ENCODE measurements around the gene KISS1. TPM values are rescaled to one million over a fixed set of nuclear protein-coding genes. Genes with fewer than 3 reads are reported as not detected.

The KISS1 gene
- total RNA-seq, 1 donor from 2014 or later = not detected

DNA sequence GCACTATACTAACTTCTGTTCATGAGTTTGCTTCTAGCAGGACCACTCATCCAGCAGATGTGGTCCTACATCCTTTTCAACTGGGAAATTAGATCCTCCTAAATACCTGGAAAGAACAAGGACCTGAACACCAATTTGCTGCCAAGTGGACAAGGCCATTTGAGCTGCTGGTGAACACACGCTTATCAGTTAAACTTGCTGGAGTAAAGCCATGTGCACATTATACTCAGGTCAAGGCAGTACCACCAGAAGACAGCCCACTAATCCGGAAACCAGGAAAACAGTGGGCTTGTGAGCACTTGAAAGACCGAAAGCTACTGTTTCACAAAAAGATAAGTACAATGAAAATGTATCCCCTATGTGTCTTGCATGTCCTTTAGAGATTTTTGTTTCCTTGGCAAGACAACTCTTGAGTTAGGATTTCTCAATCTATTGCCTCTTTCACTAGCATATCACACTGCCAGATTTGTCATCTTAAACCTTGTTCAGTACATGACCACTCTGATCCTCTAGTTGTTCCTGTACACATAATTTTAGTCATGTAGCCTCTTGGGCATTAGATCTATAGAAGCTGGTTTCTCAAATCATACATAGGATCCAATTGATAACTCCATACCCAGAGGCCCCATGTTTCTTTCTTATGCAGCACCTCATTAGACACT, 25.7 kb downstream of the KISS1 start:
- no peak for TF ChIP-seq CTCF (IDR thresholded peaks at IDR 0.05)
- Histone ChIP-seq H3K9me3 (peaks cover 3 to 25% of the 10 kb centered on the region in 2 donors), H3K27me3 (no peaks in the 10 kb centered on the region)

GRCh38 chr1:204169858-204170257, 26.4 kb downstream of the KISS1 start:
- intact Hi-C loops (cut with DNase I) = no loop called here

More for the DNA sequence above, 25.7 kb downstream of the KISS1 start:
- Histone ChIP-seq H3K4me1 (no peaks in the 10 kb centered on the region), H3K36me3 (no peaks in the 10 kb centered on the region), H3K27ac (no peak overlapping the region), H3K4me3 (no peak overlapping the region)
- DNase-seq (ENCODE audit: low spot score in 2 of 2) = no peak
- intact Hi-C loops (cut with DNase I) = no loop called here

GRCh38 chr1:204167730-204168129, 28.6 kb downstream of the KISS1 start:
- DNase-seq (ENCODE audit: low spot score in 2 of 2) = no peak
- Histone ChIP-seq H3K27me3 (no peaks in the 10 kb centered on the region), H3K9me3 (peaks cover 3 to 25% of the 10 kb centered on the region in 2 donors), H3K4me1 (no peaks in the 10 kb centered on the region), H3K27ac (no peak overlapping the region), H3K4me3 (no peak overlapping the region), H3K36me3 (no peaks in the 10 kb centered on the region)
- intact Hi-C loops (cut with DNase I) = no loop called here
- no peak for TF ChIP-seq CTCF (IDR thresholded peaks at IDR 0.05)

More at GRCh38 chr1:204169858-204170257, 26.4 kb downstream of the KISS1 start:
- no peak for TF ChIP-seq CTCF (IDR thresholded peaks at IDR 0.05)
- Histone ChIP-seq H3K4me1 (no peaks in the 10 kb centered on the region), H3K4me3 (no peak overlapping the region), H3K9me3 (peaks cover 3 to 25% of the 10 kb centered on the region in 2 donors), H3K27ac (no peak overlapping the region), H3K27me3 (no peaks in the 10 kb centered on the region), H3K36me3 (no peaks in the 10 kb centered on the region)
- DNase-seq (ENCODE audit: low spot score in 2 of 2) = no peak

GRCh38 chr1:204166219-204166618, 30.1 kb downstream of the KISS1 start, which contains the start of gene REN:
Gene REN (minus strand): TSS chr1:204166337. CDS start chr1:204166293, 44 bp downstream.
- H3K27me3 ChIP-seq = no peaks in the 10 kb centered on the region
- intact Hi-C loops (cut with DNase I) = no loop called here
- no peak for DNase-seq (ENCODE audit: low spot score in 2 of 2)
- no peaks in the 10 kb centered on the region for H3K4me1 ChIP-seq
- no peaks in the 10 kb centered on the region for H3K36me3 ChIP-seq
- H3K4me3 ChIP-seq = no peak within 1 kb of the TSS
- H3K9me3 ChIP-seq = peaks cover 3 to 25% of the 10 kb centered on the region in 2 donors
- no peak within 1 kb of the TSS for H3K27ac ChIP-seq
- TF ChIP-seq CTCF (IDR thresholded peaks at IDR 0.05) = no peak

DNA sequence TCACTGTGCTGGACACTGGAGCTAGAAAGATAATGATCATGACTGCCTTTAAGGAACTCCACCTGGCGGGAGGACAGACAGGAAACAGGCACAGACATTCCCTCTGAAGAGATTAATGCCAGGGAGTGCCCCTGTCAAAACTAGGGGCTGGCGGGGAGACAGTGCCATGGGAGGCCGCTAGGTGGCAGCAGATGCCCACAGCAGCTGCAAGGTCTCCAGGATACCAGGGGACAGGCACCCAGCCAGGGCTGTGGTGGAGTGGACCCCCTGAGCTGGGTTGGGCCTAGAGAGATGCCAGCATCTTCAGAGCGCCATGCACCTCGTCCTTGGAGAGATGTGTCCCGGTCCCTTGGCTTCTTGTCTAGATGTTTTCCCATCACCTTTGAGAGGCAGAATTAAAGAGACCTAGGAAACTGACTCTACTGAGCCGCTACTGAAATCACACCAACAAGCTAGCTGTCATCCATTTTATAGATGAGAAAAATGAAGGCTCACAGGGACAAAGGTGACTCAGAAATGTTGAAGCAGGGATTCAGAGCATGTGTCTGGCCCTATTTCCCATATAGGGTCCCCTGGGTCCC, 33.7 kb downstream of the KISS1 start:
- Histone ChIP-seq H3K4me3 (no peak overlapping the region), H3K27me3 (no peaks in the 10 kb centered on the region), H3K36me3 (no peaks in the 10 kb centered on the region), H3K27ac (no peak overlapping the region), H3K4me1 (no peaks in the 10 kb centered on the region), H3K9me3 (no peaks in the 10 kb centered on the region)
- peak in 1 of 2 donors; percentile 84 for DNase-seq (ENCODE audit: low spot score in 2 of 2)
- peak; percentile 87 to 99 (median 92) for TF ChIP-seq CTCF (IDR thresholded peaks at IDR 0.05)
- intact Hi-C loops (cut with DNase I) = loop anchor here (1.0 to 2.0 kb wide), 2 partner anchors 44 to 201 kb away; no protein-coding TSS in a partner anchor
